K562 (cell line): ENCODE results near the gene NUP153. TPM values are rescaled to one million over a fixed set of nuclear protein-coding genes. Genes with fewer than 3 reads are reported as not detected.

Source experiments
- C11orf30 ChIP-seq: fragments of 450-650 bp; IDR thresholded peaks from 2 replicates; pipeline ENCODE4 v1.6.1; 2016; ENCODE audit warnings: low read depth, mild to moderate bottlenecking
- FIP1L1 ChIP-seq: fragments of 200-400 bp; formaldehyde crosslinking; IDR thresholded peaks from 2 replicates; pipeline ENCODE4 v1.6.1; 2018; ENCODE audit warnings: mild to moderate bottlenecking, low read depth, low read length; ENCODE audit not compliant: poor library complexity, severe bottlenecking
- LCOR ChIP-seq: sonication (generic); formaldehyde crosslinking; IDR thresholded peaks from 2 replicates; pipeline ENCODE4 v1.8.0; 2022; ENCODE audit warnings: mild to moderate bottlenecking, missing genetic modification reagents
- NELFE ChIP-seq: IDR thresholded peaks from 2 replicates; pipeline ENCODE4 v1.6.1; 2011; ENCODE audit warnings: mild to moderate bottlenecking; ENCODE audit not compliant: insufficient read depth, insufficient read length
- NR1H2 ChIP-seq: sonication (generic); formaldehyde crosslinking; IDR thresholded peaks from 2 replicates; pipeline ENCODE4 v1.4.0; 2020; ENCODE audit warnings: mild to moderate bottlenecking, missing genetic modification reagents
- PCBP2 ChIP-seq: fragments of 200-400 bp; formaldehyde crosslinking; IDR thresholded peaks from 2 replicates; pipeline ENCODE4 v1.6.1; 2018; ENCODE audit warnings: low read length, low read depth, mild to moderate bottlenecking, moderate library complexity; ENCODE audit not compliant: poor library complexity, severe bottlenecking
- PHF20 ChIP-seq: fragments of 450-650 bp; IDR thresholded peaks from 2 replicates; pipeline ENCODE4 v1.6.1; 2018; ENCODE audit not compliant: partially characterized antibody
- POU5F1 ChIP-seq: fragments of 150-350 bp; IDR thresholded peaks from 2 replicates; pipeline ENCODE4 v1.6.1; 2014; ENCODE audit warnings: borderline replicate concordance, low read length, low read depth, mild to moderate bottlenecking; ENCODE audit not compliant: partially characterized antibody
- PTTG1 ChIP-seq: fragments of 450-650 bp; IDR thresholded peaks from 2 replicates; pipeline ENCODE4 v1.6.1; 2016; ENCODE audit warnings: low read depth, mild to moderate bottlenecking, missing genetic modification characterization, missing compliant biosample characterization
- RAD51 ChIP-seq: fragments of 450-650 bp; IDR thresholded peaks from 2 replicates; pipeline ENCODE4 v1.7.1; 2016; ENCODE audit warnings: low read depth, mild to moderate bottlenecking, borderline replicate concordance
- RNF2 ChIP-seq: sonication (generic); IDR thresholded peaks from 2 replicates; pipeline ENCODE4 v1.6.1; 2016
- STAG1 ChIP-seq: sonication (generic); formaldehyde crosslinking; IDR thresholded peaks from 2 replicates; pipeline ENCODE4 v1.5.0; 2020; ENCODE audit warnings: missing genetic modification reagents, borderline replicate concordance
- ZBTB7A ChIP-seq: IDR thresholded peaks from 2 replicates; pipeline ENCODE4 v1.6.1; 2011; ENCODE audit warnings: low read depth, mild to moderate bottlenecking, low read length, moderate library complexity, borderline replicate concordance; ENCODE audit not compliant: control insufficient read depth
- ZNF184 ChIP-seq: sonication (generic); formaldehyde crosslinking; IDR thresholded peaks from 2 replicates; pipeline ENCODE4 v1.5.0; 2020; ENCODE audit warnings: missing genetic modification reagents
- ZNF263 ChIP-seq: sonication (generic); formaldehyde crosslinking; IDR thresholded peaks from 2 replicates; pipeline ENCODE4 v1.8.0; 2022; ENCODE audit warnings: mild to moderate bottlenecking, missing genetic modification reagents, borderline replicate concordance
- polyA plus RNA-seq, 8 experiments: library from polyadenylated mRNA; depleted of rRNA in 4 of 8; stranded (reverse) in 5 of 8; unstranded in 3 of 8; fragments of >200 nt; fragmentation: Nextera tagmentation in 2 of 8; fragmentation: Illumina TruSeq in 1 of 8; extraction: Ambion mirVana in 2 of 8; extraction: Trizol in 1 of 8; gene quantifications; 2 replicates each; pipeline versions ENCODE4 v1.2.1 to v1.2.3, GENCODE V29; 2011 to 2014; ENCODE audit warnings: inconsistent platforms in 1 of 8, missing spikeins in 1 of 8
- total RNA-seq, 7 experiments: library from RNA; depleted of rRNA in 6 of 7; stranded (reverse); fragments of >200 nt in 6 of 7; fragmentation: Illumina TruSeq in 2 of 7; extraction: Trizol in 2 of 7; gene quantifications; 2 replicates each; pipeline versions ENCODE4 v1.2.1 to v1.2.3, GENCODE V29; 2011 to 2021; ENCODE audit warnings: low replicate concordance in 1 of 7
- TF ChIP-seq, protein P1 (sequence below): fragments of 450-650 bp; IDR thresholded peaks from 2 replicates; pipeline ENCODE4 v1.7.0; 2016; ENCODE audit warnings: borderline replicate concordance
- TF ChIP-seq, protein P2 (sequence below): IDR thresholded peaks from 2 replicates; pipeline ENCODE4 v1.6.1; 2011; ENCODE audit warnings: borderline replicate concordance, low read depth, mild to moderate bottlenecking, moderate library complexity, low read length; ENCODE audit not compliant: insufficient read depth, poor library complexity, severe bottlenecking
- TF ChIP-seq, protein P3 (sequence below): sonication (generic); formaldehyde crosslinking; IDR thresholded peaks from 2 replicates; pipeline ENCODE4 v1.8.1; 2023; ENCODE audit warnings: mild to moderate bottlenecking, missing genetic modification reagents
- TF ChIP-seq, protein P4 (sequence below): sonication (generic); formaldehyde crosslinking; IDR thresholded peaks from 2 replicates; pipeline ENCODE4 v1.9.0; 2022; ENCODE audit warnings: mild to moderate bottlenecking, missing genetic modification reagents

The NUP153 gene
- total and polyA plus RNA-seq, 9 of the 15 experiments (the other 6 are each of a cell fraction or from before 2014, with no cell fraction given), result 21.9 to 110 (median 84.8) TPM

DNA sequence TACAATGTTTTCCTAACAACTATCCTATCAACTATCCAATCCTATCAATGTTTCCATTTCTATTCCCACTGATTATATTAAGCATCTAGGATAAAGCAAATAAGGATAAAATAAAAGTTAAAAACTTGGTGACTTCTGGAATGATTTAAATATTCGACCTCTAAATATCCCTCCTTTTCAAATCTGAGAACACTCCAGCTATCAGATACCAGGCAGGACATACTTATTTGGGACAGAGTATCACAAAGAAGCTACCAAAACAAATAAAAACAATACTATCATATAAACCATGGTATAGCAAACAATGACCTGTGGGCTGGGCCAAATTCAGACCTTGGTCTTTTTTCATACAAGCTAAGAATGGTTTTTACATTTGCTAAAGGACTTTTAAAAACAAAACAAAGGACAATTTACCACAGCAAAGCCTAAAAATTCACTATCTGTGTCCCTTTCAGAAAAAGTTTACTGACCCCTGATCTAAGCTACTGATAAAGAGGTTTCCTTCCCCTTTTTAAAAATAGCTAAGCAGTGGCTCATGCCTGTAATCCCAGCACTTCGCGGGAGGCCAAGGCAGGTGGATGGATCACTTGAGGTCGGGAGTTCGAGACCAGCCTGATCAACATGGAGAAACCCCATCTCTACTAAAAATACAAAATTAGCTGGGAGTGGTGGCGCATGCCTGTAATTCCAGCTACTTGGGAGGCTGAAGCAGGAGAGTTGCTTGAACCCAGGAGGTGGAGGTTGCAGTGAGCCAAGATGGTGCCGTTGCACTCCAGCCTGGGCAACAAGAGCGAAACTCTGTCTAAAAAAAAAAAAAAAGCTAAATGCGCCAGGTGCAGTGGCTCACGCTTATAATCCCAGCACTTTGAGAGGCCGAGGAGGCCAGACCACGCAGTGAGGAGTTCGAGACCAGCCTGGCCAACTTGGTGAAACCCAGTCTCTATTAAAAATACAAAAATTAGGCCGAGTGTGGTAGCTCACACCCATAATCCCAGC, 6.0 kb downstream of the NUP153 start (continued):
- TF ChIP-seq FIP1L1 (no peak), ZNF263 (CRISPR knock-in tag) (no peak), NR1H2 (CRISPR knock-in tag) (no peak), NELFE (no peak), C11orf30 (no peak), PTTG1 (tag) (no peak), PHF20 (no peak), LCOR (no peak; the same call in 1 of the 2 replicates), RNF2 (no peak), STAG1 (CRISPR knock-in tag) (no peak), ZNF184 (no peak), RAD51 (peak; percentile 21; the same call in 1 of the 2 replicates), ZBTB7A (no peak), POU5F1 (no peak), PCBP2 (no peak)
- TF ChIP-seq, protein P1, sequence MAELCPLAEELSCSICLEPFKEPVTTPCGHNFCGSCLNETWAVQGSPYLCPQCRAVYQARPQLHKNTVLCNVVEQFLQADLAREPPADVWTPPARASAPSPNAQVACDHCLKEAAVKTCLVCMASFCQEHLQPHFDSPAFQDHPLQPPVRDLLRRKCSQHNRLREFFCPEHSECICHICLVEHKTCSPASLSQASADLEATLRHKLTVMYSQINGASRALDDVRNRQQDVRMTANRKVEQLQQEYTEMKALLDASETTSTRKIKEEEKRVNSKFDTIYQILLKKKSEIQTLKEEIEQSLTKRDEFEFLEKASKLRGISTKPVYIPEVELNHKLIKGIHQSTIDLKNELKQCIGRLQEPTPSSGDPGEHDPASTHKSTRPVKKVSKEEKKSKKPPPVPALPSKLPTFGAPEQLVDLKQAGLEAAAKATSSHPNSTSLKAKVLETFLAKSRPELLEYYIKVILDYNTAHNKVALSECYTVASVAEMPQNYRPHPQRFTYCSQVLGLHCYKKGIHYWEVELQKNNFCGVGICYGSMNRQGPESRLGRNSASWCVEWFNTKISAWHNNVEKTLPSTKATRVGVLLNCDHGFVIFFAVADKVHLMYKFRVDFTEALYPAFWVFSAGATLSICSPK, result no peak
- TF ChIP-seq, protein P2, sequence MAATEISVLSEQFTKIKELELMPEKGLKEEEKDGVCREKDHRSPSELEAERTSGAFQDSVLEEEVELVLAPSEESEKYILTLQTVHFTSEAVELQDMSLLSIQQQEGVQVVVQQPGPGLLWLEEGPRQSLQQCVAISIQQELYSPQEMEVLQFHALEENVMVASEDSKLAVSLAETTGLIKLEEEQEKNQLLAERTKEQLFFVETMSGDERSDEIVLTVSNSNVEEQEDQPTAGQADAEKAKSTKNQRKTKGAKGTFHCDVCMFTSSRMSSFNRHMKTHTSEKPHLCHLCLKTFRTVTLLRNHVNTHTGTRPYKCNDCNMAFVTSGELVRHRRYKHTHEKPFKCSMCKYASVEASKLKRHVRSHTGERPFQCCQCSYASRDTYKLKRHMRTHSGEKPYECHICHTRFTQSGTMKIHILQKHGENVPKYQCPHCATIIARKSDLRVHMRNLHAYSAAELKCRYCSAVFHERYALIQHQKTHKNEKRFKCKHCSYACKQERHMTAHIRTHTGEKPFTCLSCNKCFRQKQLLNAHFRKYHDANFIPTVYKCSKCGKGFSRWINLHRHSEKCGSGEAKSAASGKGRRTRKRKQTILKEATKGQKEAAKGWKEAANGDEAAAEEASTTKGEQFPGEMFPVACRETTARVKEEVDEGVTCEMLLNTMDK, result no peak
- TF ChIP-seq, protein P3, sequence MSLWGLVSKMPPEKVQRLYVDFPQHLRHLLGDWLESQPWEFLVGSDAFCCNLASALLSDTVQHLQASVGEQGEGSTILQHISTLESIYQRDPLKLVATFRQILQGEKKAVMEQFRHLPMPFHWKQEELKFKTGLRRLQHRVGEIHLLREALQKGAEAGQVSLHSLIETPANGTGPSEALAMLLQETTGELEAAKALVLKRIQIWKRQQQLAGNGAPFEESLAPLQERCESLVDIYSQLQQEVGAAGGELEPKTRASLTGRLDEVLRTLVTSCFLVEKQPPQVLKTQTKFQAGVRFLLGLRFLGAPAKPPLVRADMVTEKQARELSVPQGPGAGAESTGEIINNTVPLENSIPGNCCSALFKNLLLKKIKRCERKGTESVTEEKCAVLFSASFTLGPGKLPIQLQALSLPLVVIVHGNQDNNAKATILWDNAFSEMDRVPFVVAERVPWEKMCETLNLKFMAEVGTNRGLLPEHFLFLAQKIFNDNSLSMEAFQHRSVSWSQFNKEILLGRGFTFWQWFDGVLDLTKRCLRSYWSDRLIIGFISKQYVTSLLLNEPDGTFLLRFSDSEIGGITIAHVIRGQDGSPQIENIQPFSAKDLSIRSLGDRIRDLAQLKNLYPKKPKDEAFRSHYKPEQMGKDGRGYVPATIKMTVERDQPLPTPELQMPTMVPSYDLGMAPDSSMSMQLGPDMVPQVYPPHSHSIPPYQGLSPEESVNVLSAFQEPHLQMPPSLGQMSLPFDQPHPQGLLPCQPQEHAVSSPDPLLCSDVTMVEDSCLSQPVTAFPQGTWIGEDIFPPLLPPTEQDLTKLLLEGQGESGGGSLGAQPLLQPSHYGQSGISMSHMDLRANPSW (CRISPR knock-in tag), result no peak
- TF ChIP-seq, protein P4, sequence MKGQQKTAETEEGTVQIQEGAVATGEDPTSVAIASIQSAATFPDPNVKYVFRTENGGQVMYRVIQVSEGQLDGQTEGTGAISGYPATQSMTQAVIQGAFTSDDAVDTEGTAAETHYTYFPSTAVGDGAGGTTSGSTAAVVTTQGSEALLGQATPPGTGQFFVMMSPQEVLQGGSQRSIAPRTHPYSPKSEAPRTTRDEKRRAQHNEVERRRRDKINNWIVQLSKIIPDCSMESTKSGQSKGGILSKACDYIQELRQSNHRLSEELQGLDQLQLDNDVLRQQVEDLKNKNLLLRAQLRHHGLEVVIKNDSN, result no peak
